Neural cell (in vitro differentiated cells): ENCODE results near the gene DDX3Y. TPM values are rescaled to one million over a fixed set of nuclear protein-coding genes. Genes with fewer than 3 reads are reported as not detected.
A peak's percentile ranks its signal among the peaks of the same experiment; 100 is the strongest.

ENCODE experiments used
- H2AFZ ChIP-seq: fragments of 200-600, 300-800 bp; sonication (generic), shearing (Covaris generic); 2 replicates; pipeline ENCODE4 v1.6.0; 2014; ENCODE audit warnings: low read depth, mild to moderate bottlenecking, antibody characterized with exemption, low read length, moderate library complexity
- H3F3A ChIP-seq: fragments of 200-600 bp; shearing (Covaris generic); 2 replicates; pipeline ENCODE4 v1.6.1; 2016; ENCODE audit warnings: mild to moderate bottlenecking, moderate library complexity, mixed read lengths, antibody characterized with exemption, low read length; ENCODE audit not compliant: insufficient read depth, poor library complexity, severe bottlenecking
- H3K27ac ChIP-seq: fragments of 200-600, 300-800 bp; sonication (generic), shearing (Covaris generic); 2 replicates; pipeline ENCODE4 v1.5.1; 2014; ENCODE audit warnings: mild to moderate bottlenecking, low read length, moderate library complexity
- H3K27me3 ChIP-seq: fragments of 300-800, 200-600 bp; sonication (generic), shearing (Covaris generic); 2 replicates; pipeline ENCODE4 v1.6.0; 2014; ENCODE audit warnings: mild to moderate bottlenecking, low read depth, low read length, moderate library complexity; ENCODE audit not compliant: insufficient read depth
- H3K36me3 ChIP-seq: fragments of 300-800, 200-600 bp; sonication (generic), shearing (Covaris generic); 2 replicates; pipeline ENCODE4 v1.5.1; 2014; ENCODE audit warnings: mild to moderate bottlenecking, antibody characterized with exemption, low read length, moderate library complexity; ENCODE audit not compliant: insufficient read depth
- H3K4me2 ChIP-seq: fragments of 300-800, 200-600 bp; sonication (generic), shearing (Covaris generic); 2 replicates; pipeline ENCODE4 v1.6.0; 2014; ENCODE audit warnings: mild to moderate bottlenecking, low read length
- H3K4me3 ChIP-seq: fragments of 300-800, 200-600 bp; sonication (generic), shearing (Covaris generic); 2 replicates; pipeline ENCODE4 v1.5.1; 2014; ENCODE audit warnings: mild to moderate bottlenecking, low read length, moderate library complexity
- H3K79me2 ChIP-seq: fragments of 200-600 bp; shearing (Covaris generic); replicated peaks from 2 replicates; pipeline ENCODE4 v1.6.0; 2014; ENCODE audit warnings: mild to moderate bottlenecking, low read length, moderate library complexity; ENCODE audit not compliant: insufficient read depth
- H3K9ac ChIP-seq: fragments of 300-800, 200-600 bp; sonication (generic), shearing (Covaris generic); 2 replicates; pipeline ENCODE4 v1.6.1; 2016; ENCODE audit warnings: mild to moderate bottlenecking, low read length, mixed read lengths
- H3K9me2 ChIP-seq: fragments of 200-600 bp; shearing (Covaris generic); 2 replicates; pipeline ENCODE4 v1.6.1; 2016; ENCODE audit warnings: mild to moderate bottlenecking, low read length, mixed read lengths; ENCODE audit not compliant: insufficient read depth
- H3K9me3 ChIP-seq: fragments of 200-600, 300-800 bp; sonication (generic), shearing (Covaris generic); 2 replicates; pipeline ENCODE4 v1.6.1; 2016; ENCODE audit warnings: mild to moderate bottlenecking, mixed run types, low read length, moderate library complexity, mixed read lengths
- H4K20me1 ChIP-seq: fragments of 200-600 bp; shearing (Covaris generic); 2 replicates; pipeline ENCODE4 v1.6.1; 2016; ENCODE audit warnings: mild to moderate bottlenecking, mixed run types; ENCODE audit not compliant: insufficient read depth
- EP300 ChIP-seq: fragments of 450-650 bp; conservative IDR thresholded peaks from 2 replicates; pipeline ENCODE4 v1.6.1; 2014; ENCODE audit warnings: antibody characterized with exemption, mild to moderate bottlenecking, moderate library complexity; ENCODE audit not compliant: poor library complexity, severe bottlenecking
- EZH2 ChIP-seq: fragments of 200-600, 300-800 bp; shearing (Covaris generic), sonication (generic); IDR thresholded peaks from 2 replicates; pipeline ENCODE4 v1.6.1; 2014; ENCODE audit warnings: antibody characterized with exemption, low read length, borderline replicate concordance, mild to moderate bottlenecking; ENCODE audit not compliant: insufficient read depth, poor library complexity, severe bottlenecking
- MXI1 ChIP-seq: fragments of 450-650 bp; conservative IDR thresholded peaks from 2 replicates; pipeline ENCODE4 v1.6.1; 2014; ENCODE audit warnings: antibody characterized with exemption, mild to moderate bottlenecking; ENCODE audit not compliant: poor library complexity, severe bottlenecking
- POLR2AphosphoS5 ChIP-seq: IDR thresholded peaks from 2 replicates; pipeline ENCODE4 v1.6.1; 2012
- RAD21 ChIP-seq: fragments of 450-650 bp; conservative IDR thresholded peaks from 2 replicates; pipeline ENCODE4 v1.6.1; 2014; ENCODE audit warnings: antibody characterized with exemption, mild to moderate bottlenecking, moderate library complexity
- SMC3 ChIP-seq: fragments of 450-650 bp; conservative IDR thresholded peaks from 2 replicates; pipeline ENCODE4 v1.6.1; 2014; ENCODE audit warnings: antibody characterized with exemption, mild to moderate bottlenecking, moderate library complexity; ENCODE audit not compliant: poor library complexity
- TAF1 ChIP-seq: IDR thresholded peaks from 2 replicates; pipeline ENCODE4 v1.6.1; 2012; ENCODE audit warnings: low read depth
- polyA minus RNA-seq: library from RNA; depleted of rRNA, polyadenylated mRNA; stranded (reverse); fragments of >200 nt; gene quantifications from 2 replicates; pipeline ENCODE4 v1.2.3, GENCODE V29; 2014
- polyA plus RNA-seq: library from polyadenylated mRNA; depleted of rRNA; stranded (reverse); fragments of >200 nt; gene quantifications from 2 replicates; pipeline ENCODE4 v1.2.3, GENCODE V29; 2014
- TF ChIP-seq, protein P1 (sequence below): fragments of 450-650 bp; IDR thresholded peaks from 2 replicates; pipeline ENCODE4 v1.5.1; 2014; ENCODE audit warnings: antibody characterized with exemption, mild to moderate bottlenecking, moderate library complexity; ENCODE audit not compliant: poor library complexity, severe bottlenecking
- TF ChIP-seq, protein P2 (sequence below): IDR thresholded peaks from 2 replicates; pipeline ENCODE4 v1.6.1; 2012; ENCODE audit warnings: borderline replicate concordance

DDX3Y gene
- polyA plus RNA-seq (142 and 169 TPM in 2 replicates), polyA minus RNA-seq (133 and 150 TPM in 2 replicates)

DNA sequence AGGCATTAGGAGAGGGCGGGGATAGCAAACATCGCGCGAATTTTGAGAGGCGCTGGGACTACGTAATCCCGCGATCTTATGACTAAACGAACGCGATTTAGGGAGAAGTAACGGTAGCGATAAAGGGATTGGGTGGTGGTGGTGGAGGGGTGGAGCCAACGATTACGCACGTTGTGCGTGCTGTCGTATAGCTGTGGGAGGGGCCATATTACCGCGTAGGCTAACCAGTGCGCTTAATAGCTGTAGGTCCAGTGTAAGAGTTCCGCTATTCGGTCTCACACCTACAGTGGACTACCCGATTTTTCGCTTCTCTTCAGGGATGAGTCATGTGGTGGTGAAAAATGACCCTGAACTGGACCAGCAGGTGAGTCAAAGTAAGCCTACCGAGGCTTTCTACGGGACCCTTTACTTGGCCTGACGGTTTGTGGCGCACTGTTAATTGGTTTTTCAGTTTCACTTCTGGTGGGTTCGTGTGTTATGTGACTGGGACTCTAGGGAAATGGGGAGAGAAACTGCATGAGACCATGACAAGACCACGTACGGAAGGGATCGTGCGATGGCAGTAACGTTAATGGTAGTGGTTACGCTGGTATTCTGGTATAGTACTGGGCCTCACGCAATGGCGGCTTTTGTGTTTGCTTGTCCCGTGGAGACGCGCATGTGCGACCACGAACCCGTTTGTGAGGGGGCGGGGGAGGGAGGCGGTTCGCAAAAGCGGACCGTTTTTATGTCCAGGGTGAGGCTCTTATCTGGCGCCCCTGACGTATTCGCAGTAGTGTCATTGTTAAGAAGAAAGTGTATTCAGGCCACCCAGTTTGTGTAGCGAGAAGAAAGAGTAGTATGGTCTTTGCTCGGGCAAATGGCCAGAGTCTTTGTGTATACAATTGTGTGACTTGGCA, at the start of gene DDX3Y:
Gene DDX3Y, plus strand, starts transcription at position 251 of the 899 bp plus-strand sequence. Its CDS starts 69 bp downstream, at position 320.
- no peaks in the 10 kb centered on the region for H3K36me3 ChIP-seq
- peaks cover 41% of the 10 kb centered on the region for H3K79me2 ChIP-seq
- peak within 1 kb of the TSS; percentile 85 for H3K4me3 ChIP-seq
- no peaks in the 10 kb centered on the region for H4K20me1 ChIP-seq
- no peaks in the 10 kb centered on the region for H3K9me3 ChIP-seq
- no peaks in the 10 kb centered on the region for H3K9me2 ChIP-seq
- H3K9ac ChIP-seq: peak within 1 kb of the TSS; percentile 98
- H3K4me2 ChIP-seq: no peak within 1 kb of the TSS
- H3K27ac ChIP-seq: peak within 1 kb of the TSS; percentile 99
- H3K27me3 ChIP-seq: no peaks in the 10 kb centered on the region
- H3F3A ChIP-seq: no peaks in the 10 kb centered on the region
- peak within 1 kb of the TSS; percentile 91 for H2AFZ ChIP-seq
- TF ChIP-seq RAD21: no peak
- TF ChIP-seq EZH2: no peak
- TF ChIP-seq, protein P1, sequence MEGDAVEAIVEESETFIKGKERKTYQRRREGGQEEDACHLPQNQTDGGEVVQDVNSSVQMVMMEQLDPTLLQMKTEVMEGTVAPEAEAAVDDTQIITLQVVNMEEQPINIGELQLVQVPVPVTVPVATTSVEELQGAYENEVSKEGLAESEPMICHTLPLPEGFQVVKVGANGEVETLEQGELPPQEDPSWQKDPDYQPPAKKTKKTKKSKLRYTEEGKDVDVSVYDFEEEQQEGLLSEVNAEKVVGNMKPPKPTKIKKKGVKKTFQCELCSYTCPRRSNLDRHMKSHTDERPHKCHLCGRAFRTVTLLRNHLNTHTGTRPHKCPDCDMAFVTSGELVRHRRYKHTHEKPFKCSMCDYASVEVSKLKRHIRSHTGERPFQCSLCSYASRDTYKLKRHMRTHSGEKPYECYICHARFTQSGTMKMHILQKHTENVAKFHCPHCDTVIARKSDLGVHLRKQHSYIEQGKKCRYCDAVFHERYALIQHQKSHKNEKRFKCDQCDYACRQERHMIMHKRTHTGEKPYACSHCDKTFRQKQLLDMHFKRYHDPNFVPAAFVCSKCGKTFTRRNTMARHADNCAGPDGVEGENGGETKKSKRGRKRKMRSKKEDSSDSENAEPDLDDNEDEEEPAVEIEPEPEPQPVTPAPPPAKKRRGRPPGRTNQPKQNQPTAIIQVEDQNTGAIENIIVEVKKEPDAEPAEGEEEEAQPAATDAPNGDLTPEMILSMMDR: no peak
- no peak for TF ChIP-seq MXI1
- TF ChIP-seq EP300: no peak
- no peak for TF ChIP-seq TAF1
- TF ChIP-seq, protein P2, sequence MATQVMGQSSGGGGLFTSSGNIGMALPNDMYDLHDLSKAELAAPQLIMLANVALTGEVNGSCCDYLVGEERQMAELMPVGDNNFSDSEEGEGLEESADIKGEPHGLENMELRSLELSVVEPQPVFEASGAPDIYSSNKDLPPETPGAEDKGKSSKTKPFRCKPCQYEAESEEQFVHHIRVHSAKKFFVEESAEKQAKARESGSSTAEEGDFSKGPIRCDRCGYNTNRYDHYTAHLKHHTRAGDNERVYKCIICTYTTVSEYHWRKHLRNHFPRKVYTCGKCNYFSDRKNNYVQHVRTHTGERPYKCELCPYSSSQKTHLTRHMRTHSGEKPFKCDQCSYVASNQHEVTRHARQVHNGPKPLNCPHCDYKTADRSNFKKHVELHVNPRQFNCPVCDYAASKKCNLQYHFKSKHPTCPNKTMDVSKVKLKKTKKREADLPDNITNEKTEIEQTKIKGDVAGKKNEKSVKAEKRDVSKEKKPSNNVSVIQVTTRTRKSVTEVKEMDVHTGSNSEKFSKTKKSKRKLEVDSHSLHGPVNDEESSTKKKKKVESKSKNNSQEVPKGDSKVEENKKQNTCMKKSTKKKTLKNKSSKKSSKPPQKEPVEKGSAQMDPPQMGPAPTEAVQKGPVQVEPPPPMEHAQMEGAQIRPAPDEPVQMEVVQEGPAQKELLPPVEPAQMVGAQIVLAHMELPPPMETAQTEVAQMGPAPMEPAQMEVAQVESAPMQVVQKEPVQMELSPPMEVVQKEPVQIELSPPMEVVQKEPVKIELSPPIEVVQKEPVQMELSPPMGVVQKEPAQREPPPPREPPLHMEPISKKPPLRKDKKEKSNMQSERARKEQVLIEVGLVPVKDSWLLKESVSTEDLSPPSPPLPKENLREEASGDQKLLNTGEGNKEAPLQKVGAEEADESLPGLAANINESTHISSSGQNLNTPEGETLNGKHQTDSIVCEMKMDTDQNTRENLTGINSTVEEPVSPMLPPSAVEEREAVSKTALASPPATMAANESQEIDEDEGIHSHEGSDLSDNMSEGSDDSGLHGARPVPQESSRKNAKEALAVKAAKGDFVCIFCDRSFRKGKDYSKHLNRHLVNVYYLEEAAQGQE: no peak
- TF ChIP-seq SMC3: no peak
- TF ChIP-seq POLR2AphosphoS5: no peak

DNA sequence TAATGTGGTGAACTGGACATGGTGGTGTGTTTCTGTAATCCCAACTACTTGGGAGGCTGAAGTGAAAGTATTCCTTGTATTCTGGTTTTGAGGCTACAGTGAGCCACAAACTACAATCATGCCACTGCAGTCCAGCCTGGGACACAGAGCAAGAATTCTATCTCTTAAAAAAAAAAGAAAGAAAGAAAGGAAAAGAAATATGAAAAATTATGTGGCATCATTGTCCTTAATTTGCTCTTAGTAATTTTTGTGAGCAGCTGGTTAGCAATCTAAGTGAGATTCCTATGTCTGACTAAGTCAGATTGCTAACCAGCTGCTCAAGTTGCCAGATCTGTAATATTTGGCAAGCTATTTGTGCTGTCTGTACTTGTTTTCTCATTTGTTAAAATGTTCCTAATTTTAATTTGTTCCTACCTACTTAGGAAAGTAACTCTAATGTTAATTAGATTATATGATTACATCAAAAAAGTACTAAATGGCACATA, 48.8 kb upstream of the DDX3Y start:
- Histone ChIP-seq H3K36me3 (no peaks in the 10 kb centered on the region), H3F3A (no peaks in the 10 kb centered on the region), H3K9me2 (no peaks in the 10 kb centered on the region), H3K79me2 (no peaks in the 10 kb centered on the region), H4K20me1 (no peaks in the 10 kb centered on the region), H3K9me3 (no peaks in the 10 kb centered on the region), H3K9ac (no peak overlapping the region), H3K27me3 (no peaks in the 10 kb centered on the region), H3K27ac (no peak overlapping the region), H2AFZ (no peak overlapping the region), H3K4me3 (no peak overlapping the region), H3K4me2 (no peak overlapping the region)
- no peak for TF ChIP-seq SMC3
- no peak for TF ChIP-seq EP300
- TF ChIP-seq, protein P2: no peak
- TF ChIP-seq RAD21: no peak
- no peak for TF ChIP-seq TAF1
- TF ChIP-seq POLR2AphosphoS5: no peak
- TF ChIP-seq, protein P1: no peak
- no peak for TF ChIP-seq EZH2
- no peak for TF ChIP-seq MXI1
